Activated naive CD8-positive, alpha-beta T cell treated with anti-CD3 and anti-CD28 coated beads, Interleukin-2, amount 10 ng/mL, durations not matched to agents 7 days and 5 days (primary cell): ENCODE measurements around the gene KPNA1. TPM values are rescaled to one million over a fixed set of nuclear protein-coding genes. Genes with fewer than 3 reads are reported as not detected.

Experiments used
- ATAC-seq: fragments of 150-1000 bp; cut with Tn5 transposase; one replicate; pipeline ENCODE4 v1.10.0; 2021; ENCODE audit warnings: low read depth, moderate library complexity
- POLR2A ChIA-PET: fragments of 350-600 bp; sonication (Branson Sonifier 250); formaldehyde crosslinking; loops from one replicate; lab custom pipeline; 2021; ENCODE audit warnings: antibody characterized with exemption; lab: Charles Lee
- DNase-seq: peaks from one replicate; pipeline ENCODE4 v3.0.0; 2021
- H3K27ac Mint-ChIP-seq: one replicate; pipeline ENCODE4 v1.8.0; 2022; ENCODE audit warnings: mild to moderate bottlenecking, mixed read lengths
- H3K27me3 Mint-ChIP-seq: one replicate; pipeline ENCODE4 v1.8.0; 2022; ENCODE audit warnings: mild to moderate bottlenecking, moderate library complexity, mixed read lengths
- H3K36me3 Mint-ChIP-seq: one replicate; pipeline ENCODE4 v1.8.0; 2021; ENCODE audit warnings: mild to moderate bottlenecking, mixed read lengths
- H3K4me1 Mint-ChIP-seq: one replicate; pipeline ENCODE4 v1.8.0; 2021; ENCODE audit warnings: mixed read lengths
- H3K4me3 Mint-ChIP-seq: one replicate; pipeline ENCODE4 v1.8.0; 2022; ENCODE audit warnings: mild to moderate bottlenecking, moderate library complexity, mixed read lengths
- H3K9me3 Mint-ChIP-seq: one replicate; pipeline ENCODE4 v1.8.0; 2021; ENCODE audit warnings: mixed read lengths
- total RNA-seq, 2 experiments: library from RNA; stranded (reverse); gene quantifications; one replicate each; pipeline ENCODE4 v1.2.3, GENCODE V29; 2021

KPNA1 gene
- total RNA-seq, 2 experiments from 2014 or later, result 53.8 to 60.6 TPM

DNA sequence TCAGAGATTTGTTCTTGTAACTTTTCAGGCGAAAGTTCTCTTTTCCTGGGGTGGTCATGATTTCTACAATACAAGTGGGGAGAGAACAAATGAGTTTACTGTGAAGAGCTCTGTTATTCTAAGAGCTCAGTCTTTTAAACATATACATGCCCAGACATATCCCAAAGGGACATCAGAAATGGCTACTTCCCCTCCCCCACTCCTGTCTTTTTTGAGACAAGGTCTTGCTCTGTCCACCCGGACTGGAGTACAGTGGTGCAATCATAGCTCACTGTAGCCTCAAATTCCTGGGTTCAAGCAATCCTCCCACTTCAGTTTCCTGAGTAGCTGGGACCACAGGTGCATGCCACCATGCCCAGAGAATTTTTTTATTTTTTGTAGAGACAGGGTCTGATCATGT, 18.2 kb downstream of the KPNA1 start:
- POLR2A ChIA-PET, result interaction anchor here (0.6 to 1.7 kb wide), 3 partner anchors 13 to 688 kb away, joined by 3 to 5 read pairs (median 4); partner anchors contain the start of gene WDR5B
- no peaks in the 10 kb centered on the region for H3K9me3 Mint-ChIP-seq
- no peak for ATAC-seq

DNA sequence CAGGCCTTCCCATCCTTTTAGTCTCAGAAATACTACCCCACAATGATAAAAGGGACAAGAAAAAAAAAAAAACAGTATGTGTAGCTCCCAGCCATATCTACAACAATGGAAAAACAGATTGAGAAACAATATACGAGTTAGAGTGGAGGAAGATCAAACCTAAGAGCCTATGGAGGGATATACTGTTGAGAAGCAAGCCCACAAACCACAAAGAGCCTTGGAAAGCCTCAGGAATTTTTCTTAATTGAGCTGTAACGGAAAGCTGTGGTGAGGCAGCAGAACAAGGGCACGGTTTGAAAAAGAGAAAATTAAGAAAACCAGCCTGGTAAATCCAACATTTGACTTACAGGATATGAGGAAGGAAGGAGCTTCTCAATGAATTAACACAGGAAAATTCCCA, 21.4 kb downstream of the KPNA1 start:
- peaks cover 39% of the 10 kb centered on the region for H3K36me3 Mint-ChIP-seq
- H3K27ac Mint-ChIP-seq, result no peak overlapping the region
- POLR2A ChIA-PET, result no interaction called here
- DNase-seq, result no peak
- H3K4me1 Mint-ChIP-seq, result peaks cover 19% of the 10 kb centered on the region
- no peaks in the 10 kb centered on the region for H3K9me3 Mint-ChIP-seq
- H3K27me3 Mint-ChIP-seq, result no peaks in the 10 kb centered on the region
- no peak for ATAC-seq
- H3K4me3 Mint-ChIP-seq, result no peak overlapping the region

More for the DNA sequence above, 18.2 kb downstream of the KPNA1 start:
- no peaks in the 10 kb centered on the region for H3K27me3 Mint-ChIP-seq
- peaks cover 27% of the 10 kb centered on the region for H3K4me1 Mint-ChIP-seq
- H3K36me3 Mint-ChIP-seq, result peaks cover 30% of the 10 kb centered on the region
- DNase-seq, result no peak
- no peak overlapping the region for H3K4me3 Mint-ChIP-seq
- H3K27ac Mint-ChIP-seq, result no peak overlapping the region

DNA sequence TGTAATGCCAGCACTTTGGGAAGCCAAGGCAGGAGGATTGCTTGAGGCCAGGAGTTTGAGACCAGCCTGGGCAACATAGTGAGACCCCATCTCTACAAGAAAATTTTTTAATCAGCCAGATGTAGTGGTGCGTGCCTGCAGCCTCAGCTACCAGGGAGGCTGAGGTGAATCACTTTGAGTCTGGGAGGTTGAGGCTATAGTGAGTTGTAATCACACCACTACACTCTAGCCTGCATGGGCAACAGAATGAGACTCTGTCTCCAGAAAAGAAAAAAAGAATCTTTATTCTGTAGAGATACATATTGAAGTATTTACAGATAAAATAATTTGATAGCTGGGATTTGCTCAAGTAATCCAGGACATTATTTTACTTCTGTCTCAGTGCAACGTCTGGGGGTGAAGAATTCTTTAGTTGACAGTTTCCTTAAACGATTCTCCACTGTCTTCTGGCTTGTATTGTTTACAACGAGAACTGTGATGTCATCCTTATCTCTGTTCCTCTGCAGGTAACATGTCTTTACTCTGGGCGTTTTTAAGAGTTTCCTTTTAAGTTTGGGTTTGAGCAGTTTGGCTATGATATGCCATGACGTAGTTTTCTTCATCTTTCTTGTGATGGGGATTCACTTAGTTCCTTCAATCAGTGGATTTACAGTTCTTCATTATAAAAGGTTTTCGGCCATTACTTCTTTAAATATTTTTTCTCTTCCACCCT, 26.3 kb downstream of the KPNA1 start:
- peaks cover 34% of the 10 kb centered on the region for H3K36me3 Mint-ChIP-seq
- no peaks in the 10 kb centered on the region for H3K9me3 Mint-ChIP-seq
- POLR2A ChIA-PET, result no interaction called here
- no peak overlapping the region for H3K4me3 Mint-ChIP-seq
- H3K27me3 Mint-ChIP-seq, result no peaks in the 10 kb centered on the region
- DNase-seq (no peak), ATAC-seq (no peak)
- peaks cover 5% of the 10 kb centered on the region for H3K4me1 Mint-ChIP-seq
- H3K27ac Mint-ChIP-seq, result no peak overlapping the region

DNA sequence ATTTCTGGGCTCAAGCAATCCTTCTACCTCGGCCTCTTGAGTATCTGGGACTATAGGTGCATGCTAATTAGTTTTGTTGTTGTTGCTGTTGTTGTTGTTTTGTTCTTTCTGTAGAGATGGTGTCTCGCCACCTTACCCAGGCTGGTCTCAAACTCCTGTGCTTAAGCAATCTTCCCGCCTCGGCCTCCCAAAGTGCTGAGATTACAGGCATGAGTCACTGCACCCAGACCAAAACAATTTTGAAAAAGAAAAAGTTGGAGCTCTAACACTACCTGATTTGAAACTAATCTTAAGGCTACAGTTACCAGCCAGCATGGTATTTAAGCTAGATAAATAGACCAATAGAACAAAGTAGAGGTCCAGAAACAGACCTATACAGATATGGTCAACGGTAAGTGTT, 29.8 kb downstream of the KPNA1 start:
- POLR2A ChIA-PET, result no interaction called here
- DNase-seq (no peak), ATAC-seq (no peak)
- Mint-ChIP-seq H3K27me3 (no peaks in the 10 kb centered on the region), H3K36me3 (peaks cover 19% of the 10 kb centered on the region), H3K9me3 (no peaks in the 10 kb centered on the region), H3K4me3 (no peak overlapping the region), H3K4me1 (peaks cover 14% of the 10 kb centered on the region), H3K27ac (no peak overlapping the region)

DNA sequence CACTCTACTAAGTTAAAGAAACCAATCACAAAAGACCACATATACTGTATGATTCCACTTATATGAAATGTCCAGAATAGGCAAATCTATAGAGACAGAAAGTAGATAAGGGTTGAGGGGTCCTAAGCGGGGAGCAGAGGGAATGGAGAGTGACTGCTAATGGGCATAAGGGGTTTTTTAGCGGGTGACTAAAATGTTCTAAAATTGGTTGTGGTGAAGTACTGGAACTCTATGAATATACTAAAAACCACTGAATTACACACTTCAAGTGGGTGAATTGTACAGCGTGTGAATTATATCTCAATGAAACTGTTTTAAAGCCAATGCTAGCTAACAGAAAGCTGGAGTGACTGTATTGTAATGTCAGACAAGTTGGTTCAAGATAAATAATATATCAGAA, 33.3 kb downstream of the KPNA1 start:
- ATAC-seq (no peak), DNase-seq (no peak)
- no peak overlapping the region for H3K27ac Mint-ChIP-seq
- H3K4me3 Mint-ChIP-seq, result no peak overlapping the region
- peaks cover 15% of the 10 kb centered on the region for H3K4me1 Mint-ChIP-seq
- H3K27me3 Mint-ChIP-seq, result no peaks in the 10 kb centered on the region
- POLR2A ChIA-PET, result no interaction called here
- no peaks in the 10 kb centered on the region for H3K9me3 Mint-ChIP-seq
- peaks cover 13% of the 10 kb centered on the region for H3K36me3 Mint-ChIP-seq

DNA sequence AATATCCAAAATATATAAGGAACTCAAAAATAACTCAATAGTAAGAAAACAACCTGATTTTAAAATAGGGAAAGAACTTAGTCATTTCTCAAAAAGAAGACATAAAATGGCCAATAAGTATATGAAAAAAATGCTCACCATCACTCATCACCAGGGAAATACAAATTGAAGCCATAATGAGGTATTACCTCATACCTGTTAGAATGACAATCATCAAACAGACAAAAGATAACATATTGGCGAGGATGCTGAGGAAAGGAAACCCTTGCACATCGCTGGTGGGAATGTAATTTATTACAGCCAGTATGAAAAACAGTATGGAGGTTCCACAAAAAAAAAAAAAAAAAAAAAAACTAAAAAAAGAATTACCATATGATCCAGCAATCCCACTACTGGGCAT, 38.2 kb downstream of the KPNA1 start:
- H3K27ac Mint-ChIP-seq, result no peak overlapping the region
- POLR2A ChIA-PET, result no interaction called here
- peaks cover 14% of the 10 kb centered on the region for H3K4me1 Mint-ChIP-seq
- no peaks in the 10 kb centered on the region for H3K27me3 Mint-ChIP-seq
- no peaks in the 10 kb centered on the region for H3K9me3 Mint-ChIP-seq
- DNase-seq, result no peak
- H3K4me3 Mint-ChIP-seq, result no peak overlapping the region
- peaks cover 16% of the 10 kb centered on the region for H3K36me3 Mint-ChIP-seq
- no peak for ATAC-seq

DNA sequence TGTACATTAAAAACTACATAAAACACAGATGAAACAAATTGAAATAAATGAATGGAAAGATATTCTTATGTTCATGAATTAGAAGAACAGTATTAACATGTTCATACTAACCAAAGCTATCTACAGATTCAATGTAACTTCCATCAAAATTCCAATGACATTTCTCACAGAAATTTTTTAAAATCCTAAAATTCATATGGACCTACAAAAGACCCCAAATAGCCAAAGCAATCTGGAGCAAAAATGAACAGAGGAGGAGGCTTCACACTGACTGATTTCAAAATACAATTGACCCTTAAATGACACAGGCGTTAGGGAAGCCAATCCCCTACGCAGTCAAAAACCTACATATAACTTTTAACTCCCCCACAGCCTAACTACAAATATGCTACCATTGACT, 39.4 kb downstream of the KPNA1 start:
- Mint-ChIP-seq H3K4me1 (peaks cover 18% of the 10 kb centered on the region), H3K9me3 (no peaks in the 10 kb centered on the region), H3K4me3 (no peak overlapping the region), H3K27ac (no peak overlapping the region), H3K36me3 (peaks cover 18% of the 10 kb centered on the region), H3K27me3 (no peaks in the 10 kb centered on the region)
- ATAC-seq, result no peak
- DNase-seq, result no peak
- POLR2A ChIA-PET, result no interaction called here

DNA sequence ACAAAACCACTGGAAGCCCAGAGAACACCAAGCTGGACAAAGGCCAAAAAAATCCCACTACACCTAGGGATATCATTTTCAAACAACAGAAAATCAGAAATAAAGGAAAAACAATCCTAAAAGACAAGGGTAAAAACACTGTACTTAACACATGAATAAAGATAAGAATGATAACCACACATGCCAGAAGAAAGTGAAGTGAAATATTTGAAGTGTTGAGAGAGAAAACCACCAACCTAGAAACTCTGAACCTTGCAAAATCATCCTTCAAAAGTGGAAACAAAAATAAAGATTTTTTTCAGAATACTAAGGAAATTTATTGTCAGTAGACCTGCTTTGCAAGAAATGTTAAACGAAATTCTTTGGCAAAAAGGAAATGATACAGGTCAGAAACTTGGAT, 45.1 kb downstream of the KPNA1 start:
- peaks cover 22% of the 10 kb centered on the region for H3K4me1 Mint-ChIP-seq
- POLR2A ChIA-PET, result no interaction called here
- peaks cover 15% of the 10 kb centered on the region for H3K36me3 Mint-ChIP-seq
- H3K27ac Mint-ChIP-seq, result no peak overlapping the region
- ATAC-seq (no peak), DNase-seq (no peak)
- no peaks in the 10 kb centered on the region for H3K9me3 Mint-ChIP-seq
- no peaks in the 10 kb centered on the region for H3K27me3 Mint-ChIP-seq
- no peak overlapping the region for H3K4me3 Mint-ChIP-seq

DNA sequence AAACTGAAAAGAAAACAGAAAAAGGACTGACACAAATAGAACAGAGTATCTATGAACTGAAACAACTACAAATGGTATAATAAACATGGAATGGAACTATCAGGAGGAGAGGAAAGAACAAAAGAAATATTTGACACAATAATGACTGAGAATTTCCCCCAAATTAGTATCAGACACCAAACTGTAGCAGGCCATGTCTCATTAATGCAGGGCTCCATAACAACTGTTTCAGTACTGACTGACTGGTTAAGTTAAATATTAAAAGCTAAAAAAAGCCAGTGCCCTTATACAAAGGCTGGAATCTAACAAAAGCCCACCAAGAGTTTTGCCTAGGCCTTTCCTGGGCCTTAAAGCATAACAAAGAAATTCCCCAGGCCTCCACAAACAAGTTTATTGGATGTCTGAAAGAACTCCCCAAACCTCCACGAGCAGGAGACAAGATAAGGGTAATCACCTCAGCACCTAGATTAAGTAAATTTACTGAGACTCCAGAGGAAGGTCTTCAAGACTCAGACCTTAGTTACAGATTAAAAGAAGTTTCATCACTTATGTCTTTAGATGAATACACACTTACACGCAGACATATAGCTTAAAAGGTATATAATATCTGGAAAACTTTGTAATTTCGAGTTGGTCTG, 45.7 kb downstream of the KPNA1 start:
- no peak for ATAC-seq
- Mint-ChIP-seq H3K9me3 (no peaks in the 10 kb centered on the region), H3K36me3 (peaks cover 14% of the 10 kb centered on the region), H3K27me3 (no peaks in the 10 kb centered on the region), H3K4me1 (peaks cover 22% of the 10 kb centered on the region), H3K4me3 (no peak overlapping the region), H3K27ac (no peak overlapping the region)
- no peak for DNase-seq
- POLR2A ChIA-PET, result no interaction called here

DNA sequence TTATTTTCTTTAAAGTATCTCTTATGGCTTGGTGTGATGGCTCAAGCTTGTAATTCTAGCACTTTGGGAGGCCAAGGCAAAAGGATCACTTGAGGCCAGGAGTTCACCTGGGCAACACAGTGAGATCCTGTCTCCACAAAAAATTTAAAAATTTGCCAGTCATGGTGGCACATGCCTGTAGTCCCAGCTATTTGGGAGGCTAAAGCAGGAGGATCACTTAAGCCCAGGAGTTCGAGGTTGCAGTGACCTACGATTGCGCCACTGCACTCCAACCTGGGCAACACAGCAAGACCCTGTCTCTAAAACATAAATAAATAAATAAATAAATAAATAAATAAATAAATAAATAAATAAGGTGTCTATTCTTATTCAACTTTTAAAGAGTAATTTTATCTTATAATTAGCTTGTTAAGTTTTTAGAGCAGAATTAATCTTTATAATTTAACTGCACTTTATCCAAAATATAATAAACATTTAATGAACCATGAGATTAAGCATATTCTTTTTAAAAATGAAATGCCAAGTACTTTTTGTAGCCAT, 48.0 kb downstream of the KPNA1 start:
- H3K36me3 Mint-ChIP-seq, result peaks cover 18% of the 10 kb centered on the region
- no peak for DNase-seq
- H3K4me3 Mint-ChIP-seq, result no peak overlapping the region
- no peak overlapping the region for H3K27ac Mint-ChIP-seq
- H3K4me1 Mint-ChIP-seq, result peaks cover 13% of the 10 kb centered on the region
- H3K27me3 Mint-ChIP-seq, result no peaks in the 10 kb centered on the region
- POLR2A ChIA-PET, result no interaction called here
- H3K9me3 Mint-ChIP-seq, result no peaks in the 10 kb centered on the region
- ATAC-seq, result no peak

DNA sequence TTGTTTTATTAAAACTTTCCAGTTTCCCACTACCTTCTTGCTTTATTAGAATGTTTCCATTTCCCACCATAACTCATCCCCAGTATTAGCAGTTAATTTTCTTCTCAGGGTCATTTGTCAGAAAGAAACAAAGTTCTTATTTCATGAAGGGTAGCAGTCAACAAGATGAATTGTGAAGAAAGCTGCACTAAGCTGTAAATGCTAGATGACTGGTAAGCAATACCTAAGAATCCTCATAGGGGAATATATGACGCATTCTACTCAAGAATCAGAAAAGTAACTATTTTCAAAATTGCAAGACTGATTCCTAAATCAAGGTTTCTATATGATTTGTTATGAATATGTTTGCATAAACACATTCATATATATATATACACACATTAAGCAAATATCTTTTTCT, 50.1 kb downstream of the KPNA1 start:
- H3K36me3 Mint-ChIP-seq, result peaks cover 19% of the 10 kb centered on the region
- no peak overlapping the region for H3K4me3 Mint-ChIP-seq
- H3K27ac Mint-ChIP-seq, result no peak overlapping the region
- H3K4me1 Mint-ChIP-seq, result peaks cover 9% of the 10 kb centered on the region
- POLR2A ChIA-PET, result no interaction called here
- no peak for DNase-seq
- ATAC-seq, result no peak
- H3K9me3 Mint-ChIP-seq, result no peaks in the 10 kb centered on the region
- H3K27me3 Mint-ChIP-seq, result no peaks in the 10 kb centered on the region

DNA sequence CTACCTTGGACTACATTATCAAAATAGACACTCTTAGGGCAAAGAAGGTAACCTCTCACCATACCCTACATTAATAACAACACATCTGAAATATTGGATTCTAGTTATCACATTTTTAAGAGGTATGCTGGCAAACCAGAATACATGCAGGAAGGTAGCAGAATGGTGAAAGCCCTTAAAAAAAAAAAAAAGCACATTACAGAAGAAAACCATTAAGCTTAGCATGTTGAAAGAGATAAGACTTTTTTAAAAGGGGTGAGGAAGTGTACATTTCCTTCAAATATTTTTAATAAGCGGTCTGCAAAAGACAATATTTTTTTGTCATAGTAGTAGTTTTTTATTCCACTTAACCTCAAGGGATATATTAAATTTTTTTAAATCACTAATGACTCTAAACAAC, 52.3 kb downstream of the KPNA1 start:
- Mint-ChIP-seq H3K27me3 (no peaks in the 10 kb centered on the region), H3K4me1 (peaks cover 5% of the 10 kb centered on the region), H3K36me3 (peaks cover 19% of the 10 kb centered on the region), H3K27ac (no peak overlapping the region), H3K9me3 (no peaks in the 10 kb centered on the region), H3K4me3 (no peak overlapping the region)
- POLR2A ChIA-PET, result no interaction called here
- DNase-seq (no peak), ATAC-seq (no peak)

DNA sequence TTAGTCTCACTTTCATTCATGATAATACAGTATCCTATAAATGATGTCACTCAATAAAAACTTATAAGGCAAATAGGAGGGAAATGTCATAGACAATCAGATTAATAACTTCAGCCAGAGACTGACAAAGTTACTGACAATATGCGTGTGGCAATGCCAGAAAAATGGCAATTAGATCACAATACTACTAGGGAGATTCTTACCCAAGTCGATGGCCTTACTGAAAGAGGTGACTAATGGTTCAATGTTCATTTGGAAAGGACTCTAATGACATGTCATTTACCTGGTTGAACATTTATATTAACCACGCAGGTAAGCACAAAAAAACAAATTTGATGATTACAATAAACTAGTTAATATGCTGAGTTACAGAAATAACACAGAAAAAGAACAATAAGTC, 52.9 kb downstream of the KPNA1 start:
- no peak overlapping the region for H3K27ac Mint-ChIP-seq
- peaks cover 16% of the 10 kb centered on the region for H3K36me3 Mint-ChIP-seq
- DNase-seq (no peak), ATAC-seq (no peak)
- POLR2A ChIA-PET, result no interaction called here
- H3K4me3 Mint-ChIP-seq, result no peak overlapping the region
- H3K9me3 Mint-ChIP-seq, result no peaks in the 10 kb centered on the region
- H3K27me3 Mint-ChIP-seq, result no peaks in the 10 kb centered on the region
- H3K4me1 Mint-ChIP-seq, result peaks cover 4% of the 10 kb centered on the region

DNA sequence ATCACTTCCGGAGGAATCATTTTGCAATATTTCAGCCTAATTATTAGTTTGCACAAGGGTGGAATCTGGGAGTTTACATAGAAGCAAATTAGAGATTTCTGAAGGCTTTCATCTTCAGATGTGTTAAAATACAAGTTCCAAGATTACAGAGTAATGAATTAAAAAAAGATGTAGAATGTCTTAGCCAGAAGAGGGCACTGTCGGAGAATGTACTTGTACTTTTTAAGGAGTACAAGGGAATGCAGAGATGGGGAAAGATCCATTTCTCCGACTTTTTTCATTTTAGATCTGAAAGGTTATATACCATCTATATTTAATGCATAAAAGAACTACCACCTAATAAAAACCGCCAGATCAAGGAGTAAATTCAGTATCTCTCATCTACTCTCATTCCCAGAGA, 55.7 kb downstream of the KPNA1 start:
- Mint-ChIP-seq H3K27me3 (no peaks in the 10 kb centered on the region), H3K4me1 (peaks cover 4% of the 10 kb centered on the region), H3K9me3 (no peaks in the 10 kb centered on the region), H3K4me3 (no peak overlapping the region), H3K27ac (no peak overlapping the region), H3K36me3 (peaks cover 11% of the 10 kb centered on the region)
- no peak for ATAC-seq
- POLR2A ChIA-PET, result no interaction called here
- DNase-seq, result no peak
